IPS-18c (cell line): ENCODE data around the gene BCL11B.

ENCODE experiments used
- H3K4me3 ChIP-seq: 2 replicates; pipeline ENCODE4 v1.7.0; 2013; ENCODE audit warnings: low read depth, mild to moderate bottlenecking, low read length, moderate library complexity; ENCODE audit not compliant: insufficient read depth
- H3K9me3 ChIP-seq: one replicate; pipeline ENCODE4 v1.6.1; 2013; ENCODE audit warnings: mild to moderate bottlenecking, low read length, moderate library complexity; ENCODE audit not compliant: control insufficient read depth, insufficient read depth

The BCL11B gene

DNA sequence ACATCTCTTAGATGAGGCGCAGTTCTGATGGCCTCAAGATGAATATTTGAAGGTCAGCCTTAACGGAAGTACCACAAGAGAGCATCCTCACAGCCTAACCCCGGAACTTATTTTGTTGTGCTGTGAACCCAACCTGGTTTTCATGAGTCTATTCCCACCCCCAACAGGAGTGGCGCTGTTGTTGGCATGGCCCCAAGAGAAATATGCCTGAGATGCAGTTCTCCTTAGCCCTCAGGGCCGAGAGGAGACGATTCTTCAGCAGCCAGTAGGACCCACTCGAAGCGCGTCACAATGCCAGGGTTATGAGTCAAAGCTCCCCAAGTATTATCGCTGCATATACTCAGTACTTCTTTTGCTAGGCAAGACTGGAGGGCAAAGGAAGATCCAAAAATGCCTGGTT is 24.5 kb upstream of the BCL11B start:
- Histone ChIP-seq H3K9me3 (no peaks in the 10 kb centered on the region), H3K4me3 (no peak overlapping the region)

DNA sequence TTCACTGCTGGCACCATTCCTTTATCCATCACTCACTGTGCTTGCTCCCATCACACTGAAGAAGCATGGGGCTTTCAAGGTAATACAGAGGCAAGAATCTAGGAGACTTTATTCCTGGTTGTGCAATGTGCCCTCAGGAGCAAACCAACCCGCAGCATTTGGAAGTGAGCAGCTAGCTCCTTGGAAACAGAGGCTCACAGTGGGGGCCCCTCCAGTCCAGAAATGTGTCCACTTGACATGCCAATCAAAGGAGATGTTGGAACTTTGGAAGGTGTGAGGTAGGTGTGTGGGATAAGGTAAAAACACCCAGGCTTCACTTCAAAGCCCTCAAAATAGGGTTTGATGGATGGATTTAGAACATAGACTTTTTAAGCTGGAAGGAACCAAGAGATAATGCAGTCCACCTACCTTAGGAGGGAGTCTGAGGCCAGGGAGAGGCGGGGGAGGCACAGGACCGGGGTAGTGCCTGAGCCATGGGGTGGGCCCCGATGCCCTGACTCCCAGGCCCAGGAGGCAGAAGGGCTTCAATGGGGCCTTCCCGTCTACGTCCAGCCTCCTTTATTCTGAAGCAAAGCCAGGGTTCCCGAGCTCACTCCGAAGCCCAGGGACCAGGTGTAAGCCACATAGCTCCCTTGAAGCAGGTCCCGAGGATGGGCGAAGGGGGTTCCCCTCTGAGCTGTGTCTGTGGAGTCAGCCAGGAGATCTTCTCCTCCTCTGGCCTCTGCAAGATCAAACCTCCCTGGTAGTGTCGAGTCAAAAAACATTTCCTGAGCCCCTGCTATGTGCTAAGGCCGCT is 17.6 kb upstream of the BCL11B start:
- H3K4me3 ChIP-seq = no peak overlapping the region
- no peaks in the 10 kb centered on the region for H3K9me3 ChIP-seq

DNA sequence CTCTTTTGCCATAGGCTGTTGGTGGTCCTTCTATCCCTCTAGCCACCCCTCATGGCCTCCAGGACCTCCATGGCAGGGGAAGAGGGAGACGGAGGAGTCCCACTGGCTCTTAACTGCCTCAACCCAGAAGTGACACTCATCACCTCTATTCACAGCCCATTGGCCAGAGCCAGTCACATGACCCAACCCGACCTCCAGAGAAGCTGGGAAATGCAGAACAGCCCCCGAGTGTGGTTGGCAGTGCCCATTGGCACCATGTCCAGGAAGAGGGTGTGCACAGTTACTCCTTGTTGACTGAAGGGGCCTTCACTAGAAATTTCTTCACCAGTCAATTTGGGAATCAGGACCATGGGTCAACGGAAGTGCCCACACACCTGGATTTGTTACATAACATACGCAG is 17.0 kb upstream of the BCL11B start:
- H3K9me3 ChIP-seq = peaks cover 2% of the 10 kb centered on the region
- no peak overlapping the region for H3K4me3 ChIP-seq

DNA sequence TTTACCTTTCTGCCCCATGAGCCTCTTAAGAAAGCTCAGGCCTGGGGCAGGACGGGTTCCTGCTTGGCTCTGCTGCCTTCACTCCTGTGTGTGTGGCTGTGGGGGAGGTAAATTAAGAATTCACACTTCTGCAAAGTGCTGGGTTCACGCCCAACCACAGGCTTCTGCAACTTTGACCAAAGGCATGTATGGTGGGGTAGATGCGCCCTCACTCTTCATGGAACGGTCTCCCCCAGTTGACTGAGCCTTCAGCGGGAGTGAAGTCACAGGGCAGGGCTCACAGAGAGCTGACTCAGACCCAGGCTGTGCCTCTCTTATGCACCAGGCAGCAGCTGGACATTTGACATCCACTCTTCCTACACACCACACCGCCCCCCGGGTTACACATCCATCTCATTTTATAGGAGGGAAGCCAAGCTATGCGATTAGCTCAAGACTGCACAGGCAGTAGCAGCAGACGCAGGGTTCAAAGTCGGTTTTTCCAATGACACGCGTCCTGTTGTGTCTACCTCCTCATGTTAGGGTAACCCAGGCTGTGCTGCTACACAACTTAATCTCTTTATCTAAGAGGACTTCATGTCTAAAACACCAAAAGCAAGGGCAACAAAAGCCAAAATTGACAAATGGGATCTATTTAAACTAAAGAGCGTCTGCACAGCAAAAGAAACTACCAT is 15.4 kb upstream of the BCL11B start:
- Histone ChIP-seq H3K9me3 (peaks cover 2% of the 10 kb centered on the region), H3K4me3 (no peak overlapping the region)

DNA sequence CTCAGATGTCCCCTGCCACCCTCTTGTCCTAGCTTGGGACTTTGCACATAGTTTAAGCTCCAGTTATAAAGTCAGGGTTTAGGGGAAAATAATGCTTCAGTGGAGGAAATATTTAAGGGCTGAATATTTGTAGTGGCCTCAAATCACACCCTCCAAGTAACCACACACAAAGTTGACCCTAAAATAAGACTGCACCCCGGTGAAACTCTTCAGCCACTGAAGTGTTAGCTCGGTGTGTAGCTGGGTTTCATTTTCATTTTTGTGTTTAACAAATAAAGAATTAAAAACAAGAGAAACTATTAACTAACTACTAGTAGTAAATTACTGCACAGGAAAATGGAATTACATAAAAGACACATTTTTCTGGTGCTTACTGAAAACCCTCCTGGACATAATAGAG is 14.8 kb upstream of the BCL11B start:
- no peak overlapping the region for H3K4me3 ChIP-seq
- peaks cover 2% of the 10 kb centered on the region for H3K9me3 ChIP-seq

DNA sequence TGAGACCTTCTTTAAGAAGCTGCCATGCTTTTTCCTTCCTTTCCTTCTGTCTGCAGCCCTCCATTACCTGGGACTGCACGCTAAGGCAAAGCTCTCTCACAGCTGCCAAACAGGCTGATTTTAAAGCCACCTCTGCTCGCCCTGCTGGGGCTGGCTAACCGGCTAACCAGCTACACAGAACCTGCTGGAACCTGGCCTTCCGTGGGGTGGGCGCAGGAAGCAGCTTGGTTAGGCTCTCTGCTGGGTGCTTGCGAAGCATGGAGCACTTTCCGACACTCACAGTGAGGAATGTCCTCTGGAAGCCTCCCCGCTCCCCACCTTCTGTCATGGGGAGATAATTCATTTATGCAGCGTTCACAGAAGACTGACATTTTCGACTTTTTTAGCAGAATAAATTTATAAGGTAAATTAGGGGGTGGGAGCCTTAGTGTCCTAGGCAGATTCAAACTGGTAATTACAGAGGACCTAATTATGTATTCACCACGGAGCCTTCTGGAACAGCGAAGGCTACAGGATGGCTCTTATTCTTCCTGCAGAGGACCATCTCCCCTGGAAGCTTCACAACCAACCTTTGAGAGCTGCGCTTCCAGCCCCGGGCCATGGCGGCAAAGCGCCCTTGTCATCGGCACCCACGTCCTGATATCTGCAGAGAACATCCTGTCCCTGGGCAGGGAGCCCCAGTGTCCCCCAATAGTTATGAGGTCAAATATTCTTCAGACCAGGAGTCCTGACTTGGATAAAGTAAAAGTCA is 12.4 kb upstream of the BCL11B start:
- H3K4me3 ChIP-seq = no peak overlapping the region
- peaks cover 2% of the 10 kb centered on the region for H3K9me3 ChIP-seq

DNA sequence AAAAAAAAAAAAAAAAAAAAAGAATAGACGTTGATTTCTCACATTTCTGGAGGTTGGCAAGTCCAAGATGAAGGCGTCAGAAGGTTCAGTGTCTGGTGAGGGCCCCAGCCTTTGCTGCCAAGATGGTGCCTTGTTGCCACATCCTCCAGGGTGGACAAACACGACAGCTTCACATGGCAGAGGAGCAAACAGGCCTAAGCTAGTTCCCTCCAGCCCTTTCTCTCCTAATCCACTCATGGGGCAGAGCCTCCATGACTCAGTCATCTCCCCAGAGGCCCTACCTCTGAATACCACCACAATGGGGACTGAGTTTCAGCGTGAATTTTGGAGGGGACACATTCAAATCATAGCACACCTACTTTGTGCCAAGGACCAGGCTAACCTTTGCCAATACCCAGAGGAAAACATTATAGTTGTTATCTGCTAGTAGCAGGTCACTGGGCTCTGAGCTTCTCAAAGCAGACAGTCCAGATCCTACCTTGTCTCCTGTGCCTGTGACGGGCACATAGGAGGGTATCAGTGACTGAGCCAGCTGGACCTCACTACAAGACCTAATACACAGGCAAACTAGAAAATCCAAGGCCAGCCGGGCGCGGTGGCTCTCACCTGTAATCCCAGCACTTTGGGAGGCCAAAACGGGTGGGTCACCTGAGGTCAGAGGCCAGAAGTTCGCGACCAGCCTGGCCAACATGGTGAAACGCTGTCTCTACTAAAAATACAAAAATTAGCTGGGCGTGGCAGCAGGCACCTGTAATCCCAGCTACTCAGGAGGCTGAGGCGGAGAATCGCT is 10.5 kb upstream of the BCL11B start:
- Histone ChIP-seq H3K4me3 (no peak overlapping the region), H3K9me3 (peaks cover 2% of the 10 kb centered on the region)

DNA sequence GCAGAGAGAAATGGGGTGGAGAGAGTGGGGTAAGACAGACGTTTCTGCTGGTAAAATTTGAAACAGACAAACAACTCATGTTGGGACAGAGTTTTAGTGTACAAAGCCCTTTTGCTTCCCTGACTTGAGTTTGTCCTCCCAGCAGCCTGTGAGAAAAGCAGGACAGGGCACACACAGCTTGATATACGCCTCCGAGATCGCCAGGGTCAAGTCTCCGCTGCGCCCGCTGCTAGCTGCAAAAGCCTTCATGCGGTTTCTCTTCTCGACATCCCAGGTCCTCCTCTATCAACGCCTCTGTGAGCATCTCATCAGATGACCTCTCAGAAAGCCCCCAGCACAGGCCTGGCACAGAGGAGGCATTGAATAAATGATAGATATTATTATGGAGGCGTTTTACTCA is 9.4 kb upstream of the BCL11B start:
- Histone ChIP-seq H3K4me3 (no peak overlapping the region), H3K9me3 (peaks cover 2% of the 10 kb centered on the region)

DNA sequence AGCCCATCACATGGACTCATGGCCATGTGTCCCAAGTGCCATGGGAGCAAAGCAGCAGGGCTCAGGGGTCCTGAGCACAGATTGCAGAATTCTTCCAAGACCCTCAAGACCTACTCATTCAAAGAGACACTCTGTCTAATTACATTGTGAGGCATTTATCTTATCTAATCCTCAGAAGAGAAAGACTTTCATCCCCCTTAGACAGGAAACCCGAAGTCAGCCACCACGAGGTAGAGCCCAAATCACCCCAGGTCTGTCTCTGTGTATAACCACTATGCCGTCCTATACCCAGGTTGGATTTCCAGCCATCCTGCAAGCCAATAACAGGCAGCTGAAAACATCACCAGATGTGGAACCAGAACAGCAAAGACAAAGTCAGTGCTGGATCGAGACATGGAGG is 8.9 kb upstream of the BCL11B start:
- Histone ChIP-seq H3K9me3 (peaks cover 2% of the 10 kb centered on the region), H3K4me3 (no peak overlapping the region)

DNA sequence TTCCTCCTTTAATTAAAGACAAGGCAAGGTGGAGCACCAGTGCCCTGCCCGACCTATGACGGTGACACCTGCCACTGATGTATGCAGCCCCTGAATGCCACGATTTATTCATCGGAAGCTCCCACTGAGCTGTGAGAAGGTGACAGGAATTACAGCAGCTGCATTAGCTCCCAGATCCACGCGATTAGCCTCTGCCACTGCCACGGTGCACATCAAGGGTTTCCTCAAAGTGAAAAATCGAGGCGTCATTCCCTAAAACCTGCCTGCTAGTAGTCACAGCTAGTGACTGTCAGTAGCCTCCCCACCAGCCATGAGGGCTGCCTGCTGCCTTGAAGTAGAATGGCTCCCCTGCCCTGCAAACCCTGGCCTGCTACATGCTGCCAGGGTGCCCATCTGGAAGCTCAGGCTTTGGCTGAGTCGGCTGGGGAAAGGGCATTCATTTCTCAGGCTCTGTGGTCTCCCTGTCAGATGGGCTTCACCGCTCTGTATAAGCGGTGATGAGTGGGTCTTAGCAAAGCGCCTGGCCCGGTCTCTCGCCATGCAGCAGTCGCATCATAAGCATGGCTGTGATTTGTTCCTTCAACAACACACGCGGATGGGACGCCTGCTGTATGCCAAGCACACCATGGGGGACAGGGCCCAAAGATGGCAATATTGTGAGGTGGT is 8.2 kb upstream of the BCL11B start:
- Histone ChIP-seq H3K4me3 (no peak overlapping the region), H3K9me3 (peaks cover 2% of the 10 kb centered on the region)

DNA sequence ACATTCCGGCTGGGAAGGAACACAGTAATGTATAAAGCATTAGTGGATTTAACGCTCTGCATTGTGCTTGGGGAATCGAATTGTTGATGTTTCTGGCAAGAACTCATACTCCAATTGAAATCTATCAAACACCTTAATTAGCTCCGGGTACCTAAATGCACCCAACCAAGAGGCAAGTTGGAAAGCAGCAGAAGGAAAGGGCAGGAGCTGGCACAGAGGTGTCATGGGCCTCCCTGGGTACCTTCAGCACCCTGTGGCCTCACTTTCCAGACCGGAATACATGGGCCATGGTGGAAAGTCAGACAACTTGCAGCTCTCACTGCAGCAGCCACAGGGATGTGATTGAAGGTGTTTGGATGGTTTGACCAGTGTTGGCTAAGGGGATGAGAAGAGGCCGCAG is 6.8 kb upstream of the BCL11B start:
- Histone ChIP-seq H3K9me3 (no peaks in the 10 kb centered on the region), H3K4me3 (no peak overlapping the region)

DNA sequence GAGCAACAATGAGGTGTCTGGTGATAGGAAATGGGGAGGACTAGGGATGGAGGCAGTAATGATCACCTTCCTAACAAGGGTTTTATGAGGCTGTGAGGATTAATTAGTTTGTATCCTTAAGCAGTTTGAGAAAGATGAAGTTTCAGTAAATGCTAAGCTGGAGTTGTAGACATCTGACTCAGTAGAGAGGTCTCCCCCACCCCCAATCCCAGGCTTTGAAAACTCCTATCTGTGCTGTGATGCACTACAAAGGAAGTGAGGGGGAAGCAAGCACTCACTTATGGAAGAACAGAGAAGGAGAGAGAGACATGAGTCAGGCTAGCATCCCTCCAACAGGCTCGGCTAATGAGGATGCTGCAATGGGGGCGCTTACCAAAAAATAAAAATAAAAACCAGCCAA is 5.5 kb upstream of the BCL11B start:
- no peaks in the 10 kb centered on the region for H3K9me3 ChIP-seq
- no peak overlapping the region for H3K4me3 ChIP-seq

DNA sequence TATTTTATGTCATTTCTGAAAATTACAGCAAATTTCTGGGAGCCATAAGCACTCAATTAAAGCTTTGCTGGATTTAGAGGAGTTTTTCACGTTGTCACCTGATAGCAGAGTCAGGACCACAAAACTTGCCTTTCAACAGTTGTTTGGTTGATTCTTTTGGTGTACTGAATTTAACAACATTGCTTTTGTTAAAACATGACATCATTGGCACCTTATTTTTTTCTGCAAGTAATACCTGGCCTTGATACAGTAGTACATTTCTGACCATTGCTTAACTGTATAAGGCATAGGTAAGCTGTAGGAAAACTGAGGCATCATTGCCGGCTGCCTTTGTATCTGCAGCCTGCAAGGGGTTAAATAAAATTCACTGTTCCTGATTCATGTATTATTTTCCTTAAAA is 4.5 kb upstream of the BCL11B start:
- Histone ChIP-seq H3K9me3 (no peaks in the 10 kb centered on the region), H3K4me3 (no peak overlapping the region)

DNA sequence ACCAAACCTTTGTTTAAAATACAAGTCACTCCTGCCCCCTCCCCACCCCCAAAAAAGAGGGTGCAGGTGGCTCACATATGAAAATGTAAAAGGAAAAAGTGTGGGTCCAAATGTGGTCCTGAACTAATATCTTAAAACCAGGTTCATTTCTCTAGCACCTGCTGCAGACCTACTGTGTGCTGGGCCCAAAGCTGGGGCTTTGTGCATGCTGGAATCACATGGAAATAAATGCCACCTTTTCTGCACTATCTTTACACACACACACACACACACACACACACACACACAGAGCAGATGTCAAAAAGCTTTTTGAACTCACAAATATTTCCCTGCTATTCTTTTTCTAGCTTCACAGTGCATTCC is 3.2 kb upstream of the BCL11B start:
- Histone ChIP-seq H3K4me3 (no peak overlapping the region), H3K9me3 (no peaks in the 10 kb centered on the region)

DNA sequence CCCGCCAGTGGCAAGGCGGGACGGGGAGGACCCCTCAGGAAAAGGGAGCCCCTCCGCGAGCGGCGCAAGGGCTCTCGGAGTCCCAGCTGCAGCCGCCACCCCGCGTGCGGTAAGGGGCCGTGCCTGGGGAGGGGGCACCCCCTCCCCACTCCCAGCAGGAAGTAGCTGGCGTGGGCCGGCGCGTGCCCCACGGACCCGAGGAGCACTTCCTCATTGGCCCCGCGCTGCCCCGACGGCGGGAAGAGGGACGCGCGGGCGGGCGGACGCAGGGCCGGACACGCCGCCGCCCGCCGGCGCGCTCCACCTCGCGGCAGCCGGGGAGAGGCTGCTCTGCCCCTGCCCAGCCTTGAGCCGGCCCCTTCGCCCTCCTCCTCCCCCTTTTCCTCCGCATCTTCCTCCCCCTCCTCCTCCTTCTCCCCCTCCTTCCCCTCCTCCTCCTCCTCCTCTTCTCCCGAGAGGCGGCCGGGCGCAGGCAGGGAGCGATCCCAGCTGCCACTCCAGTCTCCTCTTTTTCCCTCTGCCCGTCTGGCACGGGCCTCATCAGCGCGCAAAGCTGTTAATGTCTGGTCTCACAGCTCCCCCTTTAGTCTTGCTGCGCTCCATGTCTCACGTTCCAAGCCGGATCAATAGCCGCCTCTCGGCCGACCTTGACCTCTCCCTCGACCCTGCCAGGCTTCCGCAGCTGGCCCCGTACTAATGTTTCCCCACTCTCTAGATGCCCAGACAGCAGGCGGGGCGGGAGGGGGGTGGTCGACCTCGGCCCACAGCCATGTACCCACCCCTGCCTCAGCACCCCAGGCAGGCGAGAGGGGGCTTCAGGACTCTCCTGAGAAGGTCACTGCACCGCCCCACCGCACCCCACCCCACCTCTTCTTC is 2.6 kb upstream of the BCL11B start:
- peak overlapping the region; percentile 66 for H3K4me3 ChIP-seq
- H3K9me3 ChIP-seq = peaks cover 3% of the 10 kb centered on the region

DNA sequence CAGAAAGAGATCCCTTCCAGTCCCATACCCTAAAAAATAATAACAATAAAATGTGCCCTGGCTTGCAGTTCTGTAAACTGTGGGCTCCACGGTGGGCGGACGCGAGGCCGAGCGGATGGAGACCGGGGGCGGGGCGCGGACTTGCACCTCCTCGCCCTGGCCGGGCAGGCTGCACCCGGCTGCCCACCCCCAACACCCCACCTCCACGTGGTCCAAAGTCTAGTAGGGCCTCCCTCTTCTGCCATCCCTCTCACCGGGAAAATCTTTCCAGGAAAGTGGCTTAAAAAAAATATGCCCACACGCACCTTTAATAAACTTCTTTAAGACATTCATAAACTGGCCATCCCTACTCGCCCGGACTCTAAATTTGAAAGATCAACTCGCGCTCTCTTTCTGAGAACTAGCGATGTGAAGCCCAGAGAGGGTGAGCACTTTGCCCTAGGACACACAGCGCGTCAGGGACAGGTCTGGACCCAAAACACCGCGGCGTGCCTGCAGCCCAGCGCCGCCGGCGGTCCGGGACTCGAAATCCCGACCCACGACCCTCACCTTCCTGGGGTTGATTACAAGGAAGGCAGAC is 1.9 kb upstream of the BCL11B start:
- peak overlapping the region; percentile 66 for H3K4me3 ChIP-seq
- peaks cover 3% of the 10 kb centered on the region for H3K9me3 ChIP-seq
